K562 (cell line): Measurements from ENCODE around the gene OMP. TPM values are rescaled to one million over a fixed set of nuclear protein-coding genes. Genes with fewer than 3 reads are reported as not detected.

Experiments
- DACH1 ChIP-seq: fragments of 450-650 bp; IDR thresholded peaks from 2 replicates; pipeline ENCODE4 v1.6.1; 2018; ENCODE audit not compliant: partially characterized antibody
- KAT7 ChIP-seq: sonication (generic); formaldehyde crosslinking; IDR thresholded peaks from 2 replicates; pipeline ENCODE4 v1.8.0; 2022; ENCODE audit warnings: missing genetic modification reagents, mild to moderate bottlenecking, borderline replicate concordance
- MBD2 ChIP-seq: sonication (generic); IDR thresholded peaks from 2 replicates; pipeline ENCODE4 v1.6.1; 2016; ENCODE audit warnings: low read depth, borderline replicate concordance
- NEUROD1 ChIP-seq: fragments of 150-350 bp; IDR thresholded peaks from 2 replicates; pipeline ENCODE4 v1.6.1; 2014; ENCODE audit warnings: borderline replicate concordance, low read length, low read depth; ENCODE audit not compliant: partially characterized antibody
- SNIP1 ChIP-seq: fragments of 450-650 bp; IDR thresholded peaks from 2 replicates; pipeline ENCODE4 v1.7.1; 2017; ENCODE audit warnings: low read depth, mild to moderate bottlenecking
- ZNF174 ChIP-seq: fragments of 250-450 bp; sonication (Bioruptor Pico); IDR thresholded peaks from 2 replicates; pipeline ENCODE4 v1.4.0; 2020; ENCODE audit warnings: mild to moderate bottlenecking
- polyA plus RNA-seq, 8 experiments: library from polyadenylated mRNA; depleted of rRNA in 4 of 8; stranded (reverse) in 5 of 8; unstranded in 3 of 8; fragments of >200 nt; fragmentation: Nextera tagmentation in 2 of 8; fragmentation: Illumina TruSeq in 1 of 8; extraction: Ambion mirVana in 2 of 8; extraction: Trizol in 1 of 8; gene quantifications; 2 replicates each; pipeline versions ENCODE4 v1.2.1 to v1.2.3, GENCODE V29; 2011 to 2014; ENCODE audit warnings: inconsistent platforms in 1 of 8, missing spikeins in 1 of 8
- total RNA-seq, 7 experiments: library from RNA; depleted of rRNA in 6 of 7; stranded (reverse); fragments of >200 nt in 6 of 7; fragmentation: Illumina TruSeq in 2 of 7; extraction: Trizol in 2 of 7; gene quantifications; 2 replicates each; pipeline versions ENCODE4 v1.2.1 to v1.2.3, GENCODE V29; 2011 to 2021; ENCODE audit warnings: low replicate concordance in 1 of 7
- TF ChIP-seq, protein P1 (sequence below): fragments of 450-650 bp; IDR thresholded peaks from 2 replicates; pipeline ENCODE4 v1.6.1; 2017; ENCODE audit warnings: antibody characterized with exemption, mild to moderate bottlenecking
- TF ChIP-seq, protein P2 (sequence below): fragments of 200-800 bp; sonication (Bioruptor generic); IDR thresholded peaks from 2 replicates; pipeline ENCODE4 v1.6.1; 2017; ENCODE audit warnings: missing genetic modification characterization, missing compliant biosample characterization
- TF ChIP-seq, protein P3 (sequence below), 2 experiments: fragments of 200-800 bp in 1 of 2; sonication (Bioruptor generic) in 1 of 2; sonication (generic) in 1 of 2; formaldehyde crosslinking in 1 of 2; IDR thresholded peaks in 1 of 2; conservative IDR thresholded peaks in 1 of 2; 2 replicates each; pipeline versions ENCODE4 v1.5.0 to v1.6.1; 2016 to 2020; ENCODE audit warnings: missing compliant biosample characterization in 1 of 2, missing genetic modification characterization in 1 of 2, missing genetic modification reagents in 1 of 2

OMP gene
- total and polyA plus RNA-seq, 9 of the 15 experiments (the other 6 are each of a cell fraction or from before 2014, with no cell fraction given), result not detected

DNA sequence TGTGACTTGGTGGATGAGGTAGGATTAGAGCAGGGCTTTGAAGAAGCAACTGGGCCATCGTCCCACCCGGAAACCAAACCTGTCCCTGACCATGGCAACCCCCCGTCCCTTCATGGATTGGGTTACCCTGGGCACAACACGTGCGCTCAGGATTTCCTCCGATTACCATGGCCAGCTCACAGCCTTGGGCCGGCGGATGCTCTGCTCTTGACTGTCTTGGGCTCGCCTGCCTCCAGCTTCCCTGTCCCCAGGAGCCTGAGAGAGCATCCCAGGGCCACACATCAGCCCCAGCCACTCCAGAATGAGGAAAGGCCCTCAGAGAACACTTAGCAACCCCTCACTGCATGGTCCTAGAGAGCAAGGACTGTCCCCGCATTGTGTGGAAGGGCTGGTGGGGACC lies 48.2 kb downstream of the OMP start (continued):
- TF ChIP-seq, protein P1, sequence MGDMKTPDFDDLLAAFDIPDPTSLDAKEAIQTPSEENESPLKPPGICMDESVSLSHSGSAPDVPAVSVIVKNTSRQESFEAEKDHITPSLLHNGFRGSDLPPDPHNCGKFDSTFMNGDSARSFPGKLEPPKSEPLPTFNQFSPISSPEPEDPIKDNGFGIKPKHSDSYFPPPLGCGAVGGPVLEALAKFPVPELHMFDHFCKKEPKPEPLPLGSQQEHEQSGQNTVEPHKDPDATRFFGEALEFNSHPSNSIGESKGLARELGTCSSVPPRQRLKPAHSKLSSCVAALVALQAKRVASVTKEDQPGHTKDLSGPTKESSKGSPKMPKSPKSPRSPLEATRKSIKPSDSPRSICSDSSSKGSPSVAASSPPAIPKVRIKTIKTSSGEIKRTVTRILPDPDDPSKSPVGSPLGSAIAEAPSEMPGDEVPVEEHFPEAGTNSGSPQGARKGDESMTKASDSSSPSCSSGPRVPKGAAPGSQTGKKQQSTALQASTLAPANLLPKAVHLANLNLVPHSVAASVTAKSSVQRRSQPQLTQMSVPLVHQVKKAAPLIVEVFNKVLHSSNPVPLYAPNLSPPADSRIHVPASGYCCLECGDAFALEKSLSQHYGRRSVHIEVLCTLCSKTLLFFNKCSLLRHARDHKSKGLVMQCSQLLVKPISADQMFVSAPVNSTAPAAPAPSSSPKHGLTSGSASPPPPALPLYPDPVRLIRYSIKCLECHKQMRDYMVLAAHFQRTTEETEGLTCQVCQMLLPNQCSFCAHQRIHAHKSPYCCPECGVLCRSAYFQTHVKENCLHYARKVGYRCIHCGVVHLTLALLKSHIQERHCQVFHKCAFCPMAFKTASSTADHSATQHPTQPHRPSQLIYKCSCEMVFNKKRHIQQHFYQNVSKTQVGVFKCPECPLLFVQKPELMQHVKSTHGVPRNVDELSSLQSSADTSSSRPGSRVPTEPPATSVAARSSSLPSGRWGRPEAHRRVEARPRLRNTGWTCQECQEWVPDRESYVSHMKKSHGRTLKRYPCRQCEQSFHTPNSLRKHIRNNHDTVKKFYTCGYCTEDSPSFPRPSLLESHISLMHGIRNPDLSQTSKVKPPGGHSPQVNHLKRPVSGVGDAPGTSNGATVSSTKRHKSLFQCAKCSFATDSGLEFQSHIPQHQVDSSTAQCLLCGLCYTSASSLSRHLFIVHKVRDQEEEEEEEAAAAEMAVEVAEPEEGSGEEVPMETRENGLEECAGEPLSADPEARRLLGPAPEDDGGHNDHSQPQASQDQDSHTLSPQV, result no peak
- TF ChIP-seq, protein P2, sequence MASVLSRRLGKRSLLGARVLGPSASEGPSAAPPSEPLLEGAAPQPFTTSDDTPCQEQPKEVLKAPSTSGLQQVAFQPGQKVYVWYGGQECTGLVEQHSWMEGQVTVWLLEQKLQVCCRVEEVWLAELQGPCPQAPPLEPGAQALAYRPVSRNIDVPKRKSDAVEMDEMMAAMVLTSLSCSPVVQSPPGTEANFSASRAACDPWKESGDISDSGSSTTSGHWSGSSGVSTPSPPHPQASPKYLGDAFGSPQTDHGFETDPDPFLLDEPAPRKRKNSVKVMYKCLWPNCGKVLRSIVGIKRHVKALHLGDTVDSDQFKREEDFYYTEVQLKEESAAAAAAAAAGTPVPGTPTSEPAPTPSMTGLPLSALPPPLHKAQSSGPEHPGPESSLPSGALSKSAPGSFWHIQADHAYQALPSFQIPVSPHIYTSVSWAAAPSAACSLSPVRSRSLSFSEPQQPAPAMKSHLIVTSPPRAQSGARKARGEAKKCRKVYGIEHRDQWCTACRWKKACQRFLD, result no peak
- no peak for TF ChIP-seq ZNF174
- TF ChIP-seq SNIP1, result no peak
- TF ChIP-seq, protein P3, sequence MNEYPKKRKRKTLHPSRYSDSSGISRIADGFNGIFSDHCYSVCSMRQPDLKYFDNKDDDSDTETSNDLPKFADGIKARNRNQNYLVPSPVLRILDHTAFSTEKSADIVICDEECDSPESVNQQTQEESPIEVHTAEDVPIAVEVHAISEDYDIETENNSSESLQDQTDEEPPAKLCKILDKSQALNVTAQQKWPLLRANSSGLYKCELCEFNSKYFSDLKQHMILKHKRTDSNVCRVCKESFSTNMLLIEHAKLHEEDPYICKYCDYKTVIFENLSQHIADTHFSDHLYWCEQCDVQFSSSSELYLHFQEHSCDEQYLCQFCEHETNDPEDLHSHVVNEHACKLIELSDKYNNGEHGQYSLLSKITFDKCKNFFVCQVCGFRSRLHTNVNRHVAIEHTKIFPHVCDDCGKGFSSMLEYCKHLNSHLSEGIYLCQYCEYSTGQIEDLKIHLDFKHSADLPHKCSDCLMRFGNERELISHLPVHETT (CRISPR knock-in tag; conservative IDR thresholded peaks at IDR 0.05 in 1 of 2, IDR thresholded peaks at IDR 0.05 in 1 of 2), result no peak
- no peak for TF ChIP-seq MBD2
- no peak for TF ChIP-seq NEUROD1
- TF ChIP-seq KAT7 (CRISPR knock-in tag), result no peak
- no peak for TF ChIP-seq DACH1
